GM10248 (cell line): ENCODE data around the gene GATA3.
"Not testable (repeated sequence)": the region's sequence is repeated elsewhere in the genome, so short reads cannot be mapped to it uniquely, and the experiment has no call there.

Source experiments
- CTCF ChIA-PET: fragments of 300-600 bp; sonication (Branson Sonifier 250); formaldehyde crosslinking; extraction: SDS; loops from one replicate; lab custom pipeline; 2021; ENCODE audit warnings: antibody characterized with exemption; lab: Yijun Ruan, JAX
- POLR2A ChIA-PET: fragments of 350-650 bp; sonication (Branson Sonifier 250); formaldehyde crosslinking; extraction: SDS; loops from one replicate; lab custom pipeline; 2020; ENCODE audit warnings: antibody characterized with exemption; lab: Yijun Ruan, JAX
- DNase-seq: peaks from one replicate; pipeline ENCODE4 v3.0.0; 2012; ENCODE audit errors: extremely low spot score
- CTCF ChIP-seq: IDR thresholded peaks from 2 replicates; pipeline ENCODE4 v1.5.1; 2012; ENCODE audit warnings: mild to moderate bottlenecking, low read depth; ENCODE audit errors: extremely low read depth, missing control alignments, control extremely low read depth

Gene GATA3

GRCh38 chr10:8017277-8017676 is 37.2 kb upstream of the GATA3 start:
- no peak for DNase-seq
- POLR2A ChIA-PET = no interaction called here
- TF ChIP-seq CTCF = no peak
- CTCF ChIA-PET = no interaction called here

GRCh38 chr10:8023321-8023720 is 31.2 kb upstream of the GATA3 start:
- POLR2A ChIA-PET = no interaction called here
- no peak for TF ChIP-seq CTCF
- CTCF ChIA-PET = no interaction called here
- DNase-seq = no peak

- ChIA-PET POLR2A (no interaction called here), CTCF (no interaction called here)
Measured at GRCh38 chr10:8023851-8024250, 30.6 kb upstream of the GATA3 start.

GRCh38 chr10:8026349-8027259 is 27.9 kb upstream of the GATA3 start:
- ChIA-PET CTCF (no interaction called here), POLR2A (interaction anchor here (0.6 kb wide), 1 partner anchor 1955 kb away, joined by 5 read pairs; no protein-coding TSS in a partner anchor)
- no peak for TF ChIP-seq CTCF
- DNase-seq = no peak

More at GRCh38 chr10:8023851-8024250, 30.6 kb upstream of the GATA3 start:
- DNase-seq = no peak
- no peak for TF ChIP-seq CTCF

- CTCF ChIA-PET = interaction anchor here (1.0 kb wide), 1 partner anchor 14 kb away, joined by 3 read pairs; no protein-coding TSS in a partner anchor
- POLR2A ChIA-PET, DNase-seq: not testable (repeated sequence)
Measured at GRCh38 chr10:8031211-8031610, 23.3 kb upstream of the GATA3 start.

- CTCF ChIA-PET = interaction anchor here (1.0 kb wide), 1 partner anchor 8 kb away, joined by 3 read pairs; no protein-coding TSS in a partner anchor
- POLR2A ChIA-PET = no interaction called here
- DNase-seq = no peak
- TF ChIP-seq CTCF = no peak
Measured at GRCh38 chr10:8032558-8032957, 21.9 kb upstream of the GATA3 start.
